Vagina (tissue), 2 donors: ENCODE measurements around the gene F2R.

Experiments used
- POLR2A ChIP-seq, 2 donors: fragments of 450-650 bp; IDR thresholded peaks; one replicate each; pipeline ENCODE4 v1.6.1; 2017; ENCODE audit warnings: antibody characterized with exemption in 2 of 2, mild to moderate bottlenecking in 2 of 2, moderate library complexity in 2 of 2
- POLR2AphosphoS5 ChIP-seq, 2 donors: sonication (generic); formaldehyde crosslinking; IDR thresholded peaks; one replicate each; pipeline ENCODE4 v1.9.0; 2017; ENCODE audit warnings: antibody characterized with exemption in 2 of 2, mild to moderate bottlenecking in 2 of 2, low read depth in 1 of 2; ENCODE audit not compliant: insufficient read depth in 1 of 2
- TF ChIP-seq, protein P1 (sequence below), 3 experiments: fragments of 450-650 bp in 2 of 3; fragments of 200-600 bp in 1 of 3; sonication (generic) in 1 of 3; IDR thresholded peaks; one replicate each; pipeline ENCODE4 v1.5.1; 2017 to 2019; ENCODE audit warnings: antibody characterized with exemption in 3 of 3, mild to moderate bottlenecking in 2 of 3, moderate library complexity in 2 of 3

DNA sequence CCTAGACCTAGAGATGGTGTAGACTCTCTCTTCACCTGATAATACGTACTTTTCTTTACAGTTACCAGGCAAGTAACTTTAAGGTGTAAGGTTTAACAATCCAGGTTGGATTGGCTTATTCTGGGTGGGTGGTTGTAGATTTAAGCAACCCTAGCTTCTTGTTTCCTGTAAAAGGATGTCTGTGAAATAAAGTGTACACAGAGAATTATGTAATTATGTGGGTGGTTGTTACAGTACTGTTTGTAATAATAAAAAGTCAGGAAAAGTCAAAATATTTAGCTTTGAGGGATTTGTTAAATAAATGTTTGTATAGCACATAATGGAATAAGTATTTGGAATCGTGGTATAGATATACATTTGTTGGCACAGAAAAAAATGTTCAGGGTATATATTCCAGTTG is 43.7 kb upstream of the F2R start:
- TF ChIP-seq POLR2AphosphoS5 (IDR thresholded peaks at IDR 0.05; ENCODE audit: insufficient read depth in 1 of 2, low read depth in 1 of 2) (no peak), POLR2A (IDR thresholded peaks at IDR 0.05) (no peak)
- TF ChIP-seq, protein P1, sequence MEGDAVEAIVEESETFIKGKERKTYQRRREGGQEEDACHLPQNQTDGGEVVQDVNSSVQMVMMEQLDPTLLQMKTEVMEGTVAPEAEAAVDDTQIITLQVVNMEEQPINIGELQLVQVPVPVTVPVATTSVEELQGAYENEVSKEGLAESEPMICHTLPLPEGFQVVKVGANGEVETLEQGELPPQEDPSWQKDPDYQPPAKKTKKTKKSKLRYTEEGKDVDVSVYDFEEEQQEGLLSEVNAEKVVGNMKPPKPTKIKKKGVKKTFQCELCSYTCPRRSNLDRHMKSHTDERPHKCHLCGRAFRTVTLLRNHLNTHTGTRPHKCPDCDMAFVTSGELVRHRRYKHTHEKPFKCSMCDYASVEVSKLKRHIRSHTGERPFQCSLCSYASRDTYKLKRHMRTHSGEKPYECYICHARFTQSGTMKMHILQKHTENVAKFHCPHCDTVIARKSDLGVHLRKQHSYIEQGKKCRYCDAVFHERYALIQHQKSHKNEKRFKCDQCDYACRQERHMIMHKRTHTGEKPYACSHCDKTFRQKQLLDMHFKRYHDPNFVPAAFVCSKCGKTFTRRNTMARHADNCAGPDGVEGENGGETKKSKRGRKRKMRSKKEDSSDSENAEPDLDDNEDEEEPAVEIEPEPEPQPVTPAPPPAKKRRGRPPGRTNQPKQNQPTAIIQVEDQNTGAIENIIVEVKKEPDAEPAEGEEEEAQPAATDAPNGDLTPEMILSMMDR (IDR thresholded peaks at IDR 0.05), result no peak
